DND-41 (cell line): ENCODE measurements around the gene APOLD1.

Experiments
- ATAC-seq: fragments of 200-7000 bp; cut with Tn5 transposase; 3 replicates; pipeline ENCODE4 v1.9.1; 2021; ENCODE audit warnings: low read depth; ENCODE audit not compliant: insufficient read depth
- DNase-seq: peaks from one replicate; pipeline ENCODE4 v3.0.0-alpha.2; 2020
- H2AFZ ChIP-seq: 2 replicates; pipeline ENCODE4 v1.6.0; 2012; ENCODE audit warnings: low read depth, low read length
- H3K27ac ChIP-seq: 2 replicates; pipeline ENCODE4 v1.5.1; 2012; ENCODE audit warnings: low read length, inconsistent platforms
- H3K27me3 ChIP-seq: fragments of 200-600 bp; sonication (generic); 2 replicates; pipeline ENCODE4 v1.6.0; 2012; ENCODE audit warnings: low read length, mild to moderate bottlenecking, inconsistent platforms; ENCODE audit not compliant: insufficient read depth, poor library complexity
- H3K36me3 ChIP-seq: 2 replicates; pipeline ENCODE4 v1.5.1; 2012; ENCODE audit warnings: low read length, inconsistent platforms; ENCODE audit not compliant: insufficient read depth
- H3K4me1 ChIP-seq: 2 replicates; pipeline ENCODE4 v1.5.1; 2012; ENCODE audit warnings: mild to moderate bottlenecking, low read length; ENCODE audit not compliant: insufficient read depth
- H3K4me2 ChIP-seq: 2 replicates; pipeline ENCODE4 v1.6.0; 2012; ENCODE audit warnings: mild to moderate bottlenecking, moderate library complexity, low read length, inconsistent platforms; ENCODE audit not compliant: insufficient read depth
- H3K4me3 ChIP-seq, 2 experiments: fragments of 200-600 bp in 1 of 2; shearing (Covaris generic) in 1 of 2; 2 replicates each; pipeline ENCODE4 v1.5.1; 2012 to 2016; ENCODE audit warnings: inconsistent platforms in 2 of 2, low read length in 2 of 2, mild to moderate bottlenecking in 2 of 2, low read depth in 1 of 2, moderate library complexity in 1 of 2
- H3K79me2 ChIP-seq: 2 replicates; pipeline ENCODE4 v1.6.0; 2012; ENCODE audit warnings: low read length, inconsistent platforms; ENCODE audit not compliant: insufficient read depth
- H3K9ac ChIP-seq: 2 replicates; pipeline ENCODE4 v1.6.0; 2012; ENCODE audit warnings: low read depth, mild to moderate bottlenecking, inconsistent platforms, low read length, moderate library complexity
- H3K9me3 ChIP-seq: 2 replicates; pipeline ENCODE4 v1.5.1; 2012; ENCODE audit warnings: low read length, moderate library complexity, mild to moderate bottlenecking, inconsistent platforms; ENCODE audit not compliant: insufficient read depth, severe bottlenecking
- H4K20me1 ChIP-seq: 2 replicates; pipeline ENCODE4 v1.6.0; 2012; ENCODE audit warnings: low read length; ENCODE audit not compliant: insufficient read depth
- CTCF ChIP-seq: IDR thresholded peaks from 2 replicates; pipeline ENCODE4 v1.5.1; 2012; ENCODE audit warnings: borderline replicate concordance, low read length, moderate library complexity, mild to moderate bottlenecking; ENCODE audit not compliant: poor library complexity, severe bottlenecking; ENCODE audit errors: extremely low read depth
- EZH2 ChIP-seq: IDR thresholded peaks from 3 replicates; pipeline ENCODE4 v1.6.1; 2012; ENCODE audit warnings: borderline replicate concordance, low read depth, mild to moderate bottlenecking, moderate library complexity, low read length, inconsistent platforms; ENCODE audit not compliant: severe bottlenecking

The APOLD1 gene

GRCh38 chr12:12810553-12811021 is 25.1 kb downstream of the APOLD1 start:
- Histone ChIP-seq H3K4me1 (peaks cover 51% of the 10 kb centered on the region), H3K4me2 (no peak overlapping the region), H3K27me3 (no peaks in the 10 kb centered on the region), H3K9ac (no peak overlapping the region), H3K79me2 (peaks cover 25% of the 10 kb centered on the region), H3K27ac (no peak overlapping the region), H3K9me3 (no peaks in the 10 kb centered on the region), H4K20me1 (no peaks in the 10 kb centered on the region), H2AFZ (no peak overlapping the region), H3K36me3 (peaks cover 13% of the 10 kb centered on the region), H3K4me3 (no peak overlapping the region)
- ATAC-seq (no peak), DNase-seq (no peak)
- no peak for TF ChIP-seq EZH2
- no peak for TF ChIP-seq CTCF

- H3K9ac ChIP-seq: no peak overlapping the region
- no peaks in the 10 kb centered on the region for H3K9me3 ChIP-seq
- H3K27ac ChIP-seq: no peak overlapping the region
- no peak overlapping the region for H3K4me3 ChIP-seq
- peaks cover 54% of the 10 kb centered on the region for H3K4me1 ChIP-seq
- H3K27me3 ChIP-seq: no peaks in the 10 kb centered on the region
- H4K20me1 ChIP-seq: no peaks in the 10 kb centered on the region
- peaks cover 20% of the 10 kb centered on the region for H3K36me3 ChIP-seq
- peaks cover 32% of the 10 kb centered on the region for H3K79me2 ChIP-seq
- TF ChIP-seq EZH2: no peak
- TF ChIP-seq CTCF: no peak
- no peak overlapping the region for H2AFZ ChIP-seq
- DNase-seq (no peak), ATAC-seq (no peak)
- no peak overlapping the region for H3K4me2 ChIP-seq
These were observed 25.9 kb downstream of the APOLD1 start for GRCh38 chr12:12811343-12811742.

- TF ChIP-seq EZH2: no peak
- TF ChIP-seq CTCF: no peak
- Histone ChIP-seq H3K27me3 (no peaks in the 10 kb centered on the region), H3K4me2 (no peak overlapping the region), H3K4me1 (peaks cover 51% of the 10 kb centered on the region), H3K4me3 (no peak overlapping the region), H3K9ac (no peak overlapping the region), H3K27ac (no peak overlapping the region), H3K79me2 (peaks cover 41% of the 10 kb centered on the region), H3K9me3 (no peaks in the 10 kb centered on the region), H3K36me3 (peaks cover 28% of the 10 kb centered on the region), H4K20me1 (no peaks in the 10 kb centered on the region), H2AFZ (no peak overlapping the region)
- ATAC-seq: no peak
- no peak for DNase-seq
These were observed 26.7 kb downstream of the APOLD1 start for GRCh38 chr12:12812174-12812573.
